Activated CD4-positive, alpha-beta T cell treated with anti-CD3 and anti-CD28 coated beads, Interleukin-2, amount 10 ng/mL, durations not matched to agents 7 days and 5 days (primary cell): Measurements from ENCODE around the gene FOXL2. TPM values are rescaled to one million over a fixed set of nuclear protein-coding genes. Genes with fewer than 3 reads are reported as not detected.

Source experiments
- CTCF ChIA-PET: fragments of 350-600 bp; sonication (Branson Sonifier 250); formaldehyde crosslinking; loops from one replicate; lab custom pipeline; 2021; ENCODE audit warnings: antibody characterized with exemption; lab: Charles Lee
- POLR2A ChIA-PET: fragments of 350-600 bp; sonication (Branson Sonifier 250); formaldehyde crosslinking; loops from one replicate; lab custom pipeline; 2021; ENCODE audit warnings: antibody characterized with exemption; lab: Charles Lee
- DNase-seq: peaks from one replicate; pipeline ENCODE4 v3.0.0-alpha.2; 2020
- H3K27ac Mint-ChIP-seq: one replicate; pipeline ENCODE4 v1.8.0; 2021; ENCODE audit warnings: mild to moderate bottlenecking, moderate library complexity, mixed read lengths
- H3K27me3 Mint-ChIP-seq: one replicate; pipeline ENCODE4 v1.8.0; 2021; ENCODE audit warnings: mixed read lengths
- H3K36me3 Mint-ChIP-seq: one replicate; pipeline ENCODE4 v1.8.0; 2021; ENCODE audit warnings: low read depth, mixed read lengths
- H3K4me1 Mint-ChIP-seq: one replicate; pipeline ENCODE4 v1.8.0; 2021; ENCODE audit warnings: mixed read lengths
- H3K4me3 Mint-ChIP-seq: one replicate; pipeline ENCODE4 v1.8.0; 2021; ENCODE audit warnings: mild to moderate bottlenecking, moderate library complexity, mixed read lengths
- H3K9me3 Mint-ChIP-seq: one replicate; pipeline ENCODE4 v1.8.0; 2021; ENCODE audit warnings: mixed read lengths
- total RNA-seq, 2 experiments: library from RNA; stranded (reverse); gene quantifications; one replicate each; pipeline ENCODE4 v1.2.3, GENCODE V29; 2021

The FOXL2 gene
- total RNA-seq, 2 experiments from 2014 or later: not detected

GRCh38 chr3:138898301-138898700 lies 48.6 kb downstream of the FOXL2 start:
- no peaks in the 10 kb centered on the region for H3K36me3 Mint-ChIP-seq
- POLR2A ChIA-PET: no interaction called here
- CTCF ChIA-PET: interaction anchor here (0.5 to 1.2 kb wide), 4 partner anchors 17 to 431 kb away, joined by 3 to 5 read pairs (median 3); no protein-coding TSS in a partner anchor
- H3K4me3 Mint-ChIP-seq: no peak overlapping the region
- no peaks in the 10 kb centered on the region for H3K9me3 Mint-ChIP-seq
- no peaks in the 10 kb centered on the region for H3K4me1 Mint-ChIP-seq
- no peak for DNase-seq
- peaks cover 3% of the 10 kb centered on the region for H3K27me3 Mint-ChIP-seq
- H3K27ac Mint-ChIP-seq: no peak overlapping the region

Other genes with a start within 250 kb of the FOXL2 start
- 10 to 100 TPM; 15.5 to 16.7 TPM for gene PIK3CB, start 112.2 kb downstream of the FOXL2 start, total RNA-seq
- not detected for gene FOXL2NB, start 80 bp upstream of the FOXL2 start, total RNA-seq
- not detected for gene PRR23A, start 59.1 kb upstream of the FOXL2 start, total RNA-seq
- gene PRR23B, start 73.8 kb upstream of the FOXL2 start, total RNA-seq: not detected
- not detected for gene PRR23C, start 97.8 kb upstream of the FOXL2 start, total RNA-seq